GM08714 (cell line): ENCODE data around the gene TGFBRAP1.

ENCODE experiments used
- H3K4me3 ChIP-seq: fragments of 200-500 bp; sonication (Bioruptor generic); 2 replicates; pipeline ENCODE4 v1.5.1; 2014; ENCODE audit warnings: mild to moderate bottlenecking, low read length, inconsistent platforms
- ZNF274 ChIP-seq: IDR thresholded peaks from 2 replicates; pipeline ENCODE4 v1.6.1; 2012; ENCODE audit warnings: mild to moderate bottlenecking, low read depth, low read length

The TGFBRAP1 gene

GRCh38 chr2:105329561-105330495 is at the start of gene TGFBRAP1:
TGFBRAP1 (minus strand) TSS chr2:105329735; CDS start chr2:105308301, 21,434 bp downstream.
- no peak for TF ChIP-seq ZNF274
- peak within 1 kb of the TSS; percentile 89 for H3K4me3 ChIP-seq

- no peak for TF ChIP-seq ZNF274
- no peak overlapping the region for H3K4me3 ChIP-seq
Observed at GRCh38 chr2:105378921-105379383, 49.4 kb upstream of the TGFBRAP1 start.

DNA sequence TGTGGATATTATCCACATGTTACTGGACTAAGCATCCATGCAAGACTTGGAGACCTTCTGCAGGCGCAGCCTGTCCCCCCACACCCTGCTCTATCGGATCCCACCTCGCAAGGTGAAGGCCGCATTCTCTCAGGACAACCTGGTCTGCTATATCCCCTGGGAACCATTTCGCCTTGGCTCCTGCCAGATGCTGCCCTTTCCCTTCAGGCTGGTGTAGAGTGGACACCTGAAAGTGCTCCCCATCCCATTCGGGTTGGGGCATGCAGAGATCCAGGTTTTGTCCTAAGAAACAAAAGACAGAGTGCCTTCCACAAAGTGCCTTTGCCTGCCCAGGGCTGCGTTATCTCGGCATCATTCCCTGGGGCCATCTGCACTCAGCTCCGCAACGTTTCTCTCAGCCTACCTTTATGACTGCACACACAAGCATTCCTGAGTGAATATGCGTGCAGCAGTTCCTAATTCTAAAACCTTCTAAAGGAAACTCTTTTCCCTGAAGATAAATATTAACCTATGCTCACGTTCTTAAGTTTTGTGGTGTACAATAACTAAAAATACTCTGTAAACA is 48.8 kb upstream of the TGFBRAP1 start:
- no peak for TF ChIP-seq ZNF274
- H3K4me3 ChIP-seq, result no peak overlapping the region

DNA sequence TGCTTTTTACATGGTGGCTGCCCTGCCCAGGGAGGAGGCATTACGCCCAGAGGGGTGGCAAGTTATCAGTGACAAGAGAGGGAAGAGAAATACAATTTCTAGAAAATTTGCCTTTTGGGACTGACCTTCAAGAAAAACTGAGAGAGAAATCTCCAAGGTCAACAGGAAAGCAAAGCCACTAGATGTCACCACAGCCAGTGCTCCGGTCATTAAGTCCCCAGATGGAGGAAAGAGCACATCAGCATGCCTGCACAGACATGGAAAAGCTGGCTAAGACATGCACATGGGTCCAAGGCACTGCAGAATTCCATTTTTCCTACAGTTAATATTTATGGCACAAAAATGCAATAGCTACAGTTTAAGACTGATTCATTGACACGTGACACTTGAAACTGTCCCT is 48.3 kb upstream of the TGFBRAP1 start:
- no peak overlapping the region for H3K4me3 ChIP-seq
- TF ChIP-seq ZNF274, result no peak

GRCh38 chr2:105376789-105377240 is 47.3 kb upstream of the TGFBRAP1 start:
- H3K4me3 ChIP-seq, result no peak overlapping the region
- TF ChIP-seq ZNF274, result no peak

DNA sequence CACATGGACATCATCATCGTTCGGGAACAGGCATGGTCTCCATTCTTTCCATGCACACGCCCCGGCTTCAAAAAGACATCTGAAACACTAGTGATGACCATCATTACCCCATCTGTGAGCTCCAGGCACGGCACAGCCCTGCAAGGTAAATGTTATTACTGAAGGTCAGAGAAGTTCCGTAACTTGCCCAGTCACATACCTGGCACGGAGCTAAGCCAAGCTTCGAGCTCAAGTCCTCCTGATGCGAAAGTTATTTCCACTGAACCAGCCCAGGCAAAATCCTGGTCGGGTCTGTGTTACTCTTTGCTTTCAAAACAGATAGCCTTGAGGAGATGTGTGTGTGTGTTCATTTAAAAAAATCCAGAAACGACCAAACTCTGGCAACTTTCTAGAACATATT is 46.5 kb upstream of the TGFBRAP1 start:
- no peak for TF ChIP-seq ZNF274
- no peak overlapping the region for H3K4me3 ChIP-seq

- no peak overlapping the region for H3K4me3 ChIP-seq
- no peak for TF ChIP-seq ZNF274
Observed at GRCh38 chr2:105375001-105375561, 45.5 kb upstream of the TGFBRAP1 start.

- no peak overlapping the region for H3K4me3 ChIP-seq
- no peak for TF ChIP-seq ZNF274
Observed at GRCh38 chr2:105373895-105374401, 44.4 kb upstream of the TGFBRAP1 start.

DNA sequence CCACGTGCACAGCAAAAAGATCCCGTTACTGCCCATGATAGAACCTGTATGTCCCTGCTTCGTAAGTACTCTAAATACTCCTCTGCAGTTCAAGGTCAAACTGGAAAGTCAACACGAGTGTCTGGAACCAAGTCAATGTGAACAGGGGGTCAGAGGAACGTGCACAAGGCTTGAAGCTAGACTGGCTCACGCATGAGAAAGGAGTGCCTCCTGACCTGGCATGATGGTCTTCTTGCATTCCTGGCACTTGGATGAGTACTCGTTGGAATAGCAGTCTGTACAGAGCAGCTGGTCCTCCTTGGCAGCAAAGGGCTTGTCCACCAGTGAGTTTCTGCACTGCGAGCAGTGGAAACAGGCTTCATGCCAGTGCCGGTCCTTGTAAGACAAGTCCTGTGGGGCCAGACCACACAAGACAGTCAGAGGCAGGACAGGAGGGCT is 43.8 kb upstream of the TGFBRAP1 start:
- no peak for TF ChIP-seq ZNF274
- H3K4me3 ChIP-seq, result no peak overlapping the region

GRCh38 chr2:105371810-105372209 is 42.3 kb upstream of the TGFBRAP1 start:
- H3K4me3 ChIP-seq, result no peak overlapping the region
- TF ChIP-seq ZNF274, result no peak

- TF ChIP-seq ZNF274, result no peak
- no peak overlapping the region for H3K4me3 ChIP-seq
Observed at GRCh38 chr2:105371156-105371555, 41.6 kb upstream of the TGFBRAP1 start.

DNA sequence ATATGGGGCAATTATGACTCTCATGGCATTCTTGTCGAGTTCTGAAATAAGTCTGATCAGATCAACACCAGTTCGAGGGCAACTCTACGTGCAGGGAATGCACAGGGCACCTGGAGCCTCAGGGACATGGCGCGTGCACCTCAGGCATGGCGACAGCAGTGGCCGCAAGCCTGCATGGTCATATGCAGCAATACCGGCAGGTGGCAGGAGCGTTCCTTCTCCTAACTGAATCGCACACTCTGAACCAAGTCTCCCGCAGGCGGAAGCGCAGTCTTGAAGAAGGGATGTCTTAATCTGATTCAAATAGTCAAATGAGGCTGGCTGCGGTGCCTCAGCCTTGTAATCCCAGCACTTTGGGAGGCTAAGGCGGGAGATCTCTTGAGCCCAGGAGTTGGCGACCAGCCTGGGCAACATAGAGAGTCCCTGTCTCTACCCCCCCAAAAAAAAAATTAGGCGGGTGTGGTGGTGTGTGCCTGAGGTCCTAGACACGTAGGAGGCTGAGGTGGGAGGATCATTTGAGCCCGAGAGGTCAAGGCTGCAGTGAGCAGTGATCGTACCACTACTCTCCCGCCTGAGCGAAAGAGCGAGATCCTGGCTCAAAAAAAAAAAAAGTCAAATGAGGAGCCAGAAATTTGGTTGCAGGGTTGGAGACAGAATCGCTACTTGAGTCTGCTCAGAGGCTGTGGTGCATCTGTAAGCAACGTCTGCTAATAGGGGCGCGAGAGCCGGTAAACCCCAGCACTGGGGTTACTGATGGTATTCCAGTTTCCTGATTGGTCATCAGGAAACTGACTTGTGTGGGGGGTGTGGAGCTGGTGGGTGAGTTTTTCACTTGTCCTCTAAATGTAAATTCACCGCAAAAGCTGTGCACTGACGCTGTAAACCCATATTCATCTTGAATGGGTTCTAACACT is 40.5 kb upstream of the TGFBRAP1 start:
- H3K4me3 ChIP-seq, result no peak overlapping the region

GRCh38 chr2:105368759-105369408 is 39.3 kb upstream of the TGFBRAP1 start:
- H3K4me3 ChIP-seq, result no peak overlapping the region
- no peak for TF ChIP-seq ZNF274

More for the DNA sequence above, 40.5 kb upstream of the TGFBRAP1 start:
- TF ChIP-seq ZNF274, result no peak
